ENCODE measurements around the gene JAM3.
"Not testable (repeated sequence)": the region's sequence is repeated elsewhere in the genome, so short reads cannot be mapped to it uniquely, and the experiment has no call there.

JAM3 gene

DNA sequence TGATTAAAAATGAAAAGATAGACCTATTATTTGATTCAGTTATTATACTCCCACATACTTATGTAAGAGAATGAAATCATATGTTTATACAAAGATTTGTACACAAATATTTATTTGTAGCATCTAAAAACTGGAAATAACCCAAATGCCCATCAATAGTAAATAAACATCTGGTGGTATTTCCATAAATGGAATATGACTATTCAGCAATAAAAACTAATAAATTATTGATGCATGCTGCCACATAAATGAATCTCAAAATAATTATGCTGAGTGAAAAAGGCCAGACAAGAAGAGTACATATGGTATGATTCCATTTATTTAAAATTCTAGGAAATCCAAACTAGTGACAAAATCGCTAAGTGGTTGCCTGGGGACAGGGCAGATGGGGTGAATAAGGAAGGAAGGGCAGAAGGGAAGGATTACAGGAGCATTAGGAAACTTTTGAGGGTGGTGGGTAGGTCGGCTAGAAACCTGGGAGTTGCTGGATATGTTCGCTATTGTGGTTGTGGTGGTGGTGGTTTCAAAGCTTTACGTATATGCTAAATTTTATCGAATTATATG lies 41.5 kb downstream of the JAM3 start:
- H2BK120ac ChIP-seq (ENCODE audit: low read depth, low read length): no peak overlapping the region
- no peak overlapping the region for H3K27ac ChIP-seq (replicated peaks; ENCODE audit: low read length)
- no peak overlapping the region for H2BK5ac ChIP-seq (ENCODE audit: low read length)

DNA sequence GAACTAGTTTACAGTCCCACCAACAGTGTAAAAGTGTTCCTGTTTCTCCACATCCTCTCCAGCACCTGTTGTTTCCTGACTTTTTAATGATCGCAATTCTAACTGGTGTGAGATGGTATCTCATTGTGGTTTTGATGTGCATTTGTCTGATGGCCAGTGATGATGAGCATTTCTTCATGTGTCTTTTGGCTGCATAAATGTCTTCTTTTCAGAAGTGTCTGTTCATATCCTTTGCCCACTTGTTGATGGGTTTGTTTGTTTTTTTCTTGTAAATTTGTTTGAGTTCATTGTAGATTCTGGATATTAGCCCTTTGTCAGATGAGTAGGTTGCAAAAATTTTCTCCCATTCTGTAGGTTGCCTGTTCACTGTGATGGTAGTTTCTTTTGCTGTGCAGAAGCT lies 44.9 kb downstream of the JAM3 start:
- WGBS, 2 donors (ENCODE audit: extremely low coverage in 2 of 2, insufficient read length in 2 of 2, insufficient replicate concordance in 1 of 2): no CpG with 5 or more reads among the region's 1 CpG
- H2BK15ac ChIP-seq (ENCODE audit: low read length): not testable (repeated sequence)

More for the DNA sequence above, 41.5 kb downstream of the JAM3 start:
- no CpG with 5 or more reads among the region's 5 CpGs for WGBS, 2 donors (ENCODE audit: extremely low coverage in 2 of 2, insufficient read length in 2 of 2, insufficient replicate concordance in 1 of 2)
- no peak for DNase-seq (ENCODE audit: low spot score)
- peaks cover 4 to 15% of the 10 kb centered on the region in 2 donors for H3K36me3 ChIP-seq (replicated peaks in 1 of 2; ENCODE audit: control insufficient read depth in 2 of 2, insufficient read depth in 2 of 2, low read length in 2 of 2)
- peaks cover 0 to 22% of the 10 kb centered on the region in 2 donors for H3K9me3 ChIP-seq (replicated peaks in 1 of 2; ENCODE audit: control insufficient read depth in 2 of 2, insufficient read depth in 1 of 2, low read depth in 1 of 2, low read length in 2 of 2)
- H3K4me3 ChIP-seq (ENCODE audit: low read length in 2 of 2): no peak overlapping the region
- H2BK12ac ChIP-seq (ENCODE audit: low read length): no peak overlapping the region
- H3K23ac ChIP-seq (ENCODE audit: low read depth, low read length, poor library complexity): no peak overlapping the region
- no peak overlapping the region for H2AK5ac ChIP-seq (ENCODE audit: low read depth, low read length)
- no peak overlapping the region for H2BK15ac ChIP-seq (ENCODE audit: low read length)
- H3K27me3 ChIP-seq (ENCODE audit: control insufficient read depth in 3 of 3, insufficient read depth in 3 of 3, low read depth in 1 of 3, low read length in 3 of 3): no peaks in the 10 kb centered on the region
- H4K8ac ChIP-seq (ENCODE audit: low read depth, low read length): no peak overlapping the region
- H3K79me1 ChIP-seq (ENCODE audit: low read depth, low read length): no peaks in the 10 kb centered on the region
- H3K18ac ChIP-seq (ENCODE audit: low read length): no peak overlapping the region
- H3K9ac ChIP-seq (ENCODE audit: low read depth, low read length, poor library complexity): no peak overlapping the region
- no peaks in the 10 kb centered on the region for H3K4me1 ChIP-seq (ENCODE audit: control insufficient read depth in 2 of 2, insufficient read depth in 1 of 2, low read depth in 1 of 2, low read length in 2 of 2)
- H3K14ac ChIP-seq (ENCODE audit: low read length): no peak overlapping the region
- no peak overlapping the region for H4K91ac ChIP-seq (ENCODE audit: low read depth, low read length, poor library complexity)
- H3K4me2 ChIP-seq (ENCODE audit: insufficient read depth, low read length, poor library complexity, severe bottlenecking): no peak overlapping the region
- H3K4ac ChIP-seq (ENCODE audit: low read length): no peak overlapping the region
- no peak overlapping the region for H2AFZ ChIP-seq (ENCODE audit: low read length)

DNA sequence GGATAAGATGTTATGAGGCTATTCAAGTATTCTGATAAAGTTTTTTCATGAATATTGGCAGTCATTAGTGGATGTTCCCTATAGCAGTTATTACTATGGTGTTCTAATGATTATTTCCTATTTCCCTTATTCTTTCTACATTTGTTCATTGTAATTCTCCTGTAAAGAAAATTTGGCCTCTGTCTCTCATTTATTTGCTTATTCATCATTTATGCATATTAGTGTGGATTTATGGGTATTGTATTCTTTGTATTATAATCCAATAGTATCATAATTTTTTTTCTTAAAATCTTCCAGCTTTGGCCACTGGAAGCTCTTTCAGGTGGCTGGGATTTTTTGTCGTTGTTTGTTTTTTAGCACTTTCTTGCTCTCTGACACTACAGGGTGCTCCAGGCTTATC lies 47.3 kb downstream of the JAM3 start:
- Histone ChIP-seq H3K4me3 (ENCODE audit: low read length in 2 of 2) (no peak overlapping the region), H2BK15ac (ENCODE audit: low read length) (no peak overlapping the region), H3K36me3 (replicated peaks in 1 of 2; ENCODE audit: control insufficient read depth in 2 of 2, insufficient read depth in 2 of 2, low read length in 2 of 2) (peaks cover 4 to 15% of the 10 kb centered on the region in 2 donors), H2BK5ac (ENCODE audit: low read length) (no peak overlapping the region), H3K14ac (ENCODE audit: low read length) (no peak overlapping the region), H4K8ac (ENCODE audit: low read depth, low read length) (no peak overlapping the region), H2AK5ac (ENCODE audit: low read depth, low read length) (no peak overlapping the region), H2BK120ac (ENCODE audit: low read depth, low read length) (no peak overlapping the region), H3K79me1 (ENCODE audit: low read depth, low read length) (peaks cover 3% of the 10 kb centered on the region), H4K91ac (ENCODE audit: low read depth, low read length, poor library complexity) (no peak overlapping the region), H3K4me2 (ENCODE audit: insufficient read depth, low read length, poor library complexity, severe bottlenecking) (no peak overlapping the region), H3K4me1 (ENCODE audit: control insufficient read depth in 2 of 2, insufficient read depth in 1 of 2, low read depth in 1 of 2, low read length in 2 of 2) (peaks cover 10 to 19% of the 10 kb centered on the region in 2 donors), H3K18ac (ENCODE audit: low read length) (no peak overlapping the region), H3K4ac (ENCODE audit: low read length) (no peak overlapping the region), H2BK12ac (ENCODE audit: low read length) (no peak overlapping the region), H2AFZ (ENCODE audit: low read length) (no peak overlapping the region), H3K23ac (ENCODE audit: low read depth, low read length, poor library complexity) (no peak overlapping the region), H3K9ac (ENCODE audit: low read depth, low read length, poor library complexity) (no peak overlapping the region), H3K27me3 (ENCODE audit: control insufficient read depth in 3 of 3, insufficient read depth in 3 of 3, low read depth in 1 of 3, low read length in 3 of 3) (no peaks in the 10 kb centered on the region), H3K9me3 (replicated peaks in 1 of 2; ENCODE audit: control insufficient read depth in 2 of 2, insufficient read depth in 1 of 2, low read depth in 1 of 2, low read length in 2 of 2) (peaks cover 0 to 10% of the 10 kb centered on the region in 2 donors), H3K27ac (replicated peaks; ENCODE audit: low read length) (no peak overlapping the region)
- DNase-seq (ENCODE audit: low spot score): no peak
- WGBS, 2 donors (ENCODE audit: extremely low coverage in 2 of 2, insufficient read length in 2 of 2, insufficient replicate concordance in 1 of 2): no CpG with 5 or more reads among the region's 1 CpG

More for the DNA sequence above, 44.9 kb downstream of the JAM3 start:
- not testable (repeated sequence) for H3K23ac ChIP-seq (ENCODE audit: low read depth, low read length, poor library complexity); H3K4ac ChIP-seq (ENCODE audit: low read length); H2BK12ac ChIP-seq (ENCODE audit: low read length); H3K9ac ChIP-seq (ENCODE audit: low read depth, low read length, poor library complexity); H3K4me2 ChIP-seq (ENCODE audit: insufficient read depth, low read length, poor library complexity, severe bottlenecking); DNase-seq (ENCODE audit: low spot score); H3K27ac ChIP-seq (replicated peaks; ENCODE audit: low read length); H3K14ac ChIP-seq (ENCODE audit: low read length); H3K27me3 ChIP-seq (ENCODE audit: control insufficient read depth in 3 of 3, insufficient read depth in 3 of 3, low read depth in 1 of 3, low read length in 3 of 3); H4K8ac ChIP-seq (ENCODE audit: low read depth, low read length); H2AK5ac ChIP-seq (ENCODE audit: low read depth, low read length); H3K4me3 ChIP-seq (ENCODE audit: low read length in 2 of 2); H2BK5ac ChIP-seq (ENCODE audit: low read length); H2AFZ ChIP-seq (ENCODE audit: low read length); H2BK120ac ChIP-seq (ENCODE audit: low read depth, low read length); H3K4me1 ChIP-seq (ENCODE audit: control insufficient read depth in 2 of 2, insufficient read depth in 1 of 2, low read depth in 1 of 2, low read length in 2 of 2); H3K18ac ChIP-seq (ENCODE audit: low read length); H4K91ac ChIP-seq (ENCODE audit: low read depth, low read length, poor library complexity); H3K79me1 ChIP-seq (ENCODE audit: low read depth, low read length)
- Histone ChIP-seq H3K9me3 (replicated peaks in 1 of 2; ENCODE audit: control insufficient read depth in 2 of 2, insufficient read depth in 1 of 2, low read depth in 1 of 2, low read length in 2 of 2) (peaks cover 0 to 22% of the 10 kb centered on the region in 2 donors), H3K36me3 (replicated peaks in 1 of 2; ENCODE audit: control insufficient read depth in 2 of 2, insufficient read depth in 2 of 2, low read length in 2 of 2) (peaks cover 4 to 15% of the 10 kb centered on the region in 2 donors)

DNA sequence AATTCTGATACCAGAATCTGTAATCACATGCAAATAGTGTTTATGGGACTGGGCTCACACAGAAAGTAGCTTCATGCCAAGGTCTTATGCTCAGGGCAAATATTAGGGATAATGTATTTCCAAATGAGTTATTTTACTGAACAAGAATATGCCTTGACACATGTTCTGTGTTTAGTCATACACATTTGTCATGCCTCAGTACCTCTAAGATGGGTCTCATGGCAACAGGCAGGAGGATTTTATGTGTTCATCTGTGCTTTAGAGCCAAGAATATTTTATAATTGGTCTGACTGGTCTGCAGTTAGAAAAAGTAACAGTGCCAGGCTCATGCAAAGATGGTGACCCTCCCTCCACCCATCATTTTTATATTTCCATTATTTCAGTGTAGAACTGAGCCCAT lies 49.1 kb downstream of the JAM3 start:
- Histone ChIP-seq H3K4me3 (ENCODE audit: low read length in 2 of 2) (no peak overlapping the region), H2AK5ac (ENCODE audit: low read depth, low read length) (no peak overlapping the region), H4K91ac (ENCODE audit: low read depth, low read length, poor library complexity) (no peak overlapping the region)

More for the DNA sequence above, 49.1 kb downstream of the JAM3 start:
- Histone ChIP-seq H3K4ac (ENCODE audit: low read length) (no peak overlapping the region), H4K8ac (ENCODE audit: low read depth, low read length) (no peak overlapping the region), H3K14ac (ENCODE audit: low read length) (no peak overlapping the region), H3K27me3 (ENCODE audit: control insufficient read depth in 3 of 3, insufficient read depth in 3 of 3, low read depth in 1 of 3, low read length in 3 of 3) (no peaks in the 10 kb centered on the region), H3K9ac (ENCODE audit: low read depth, low read length, poor library complexity) (no peak overlapping the region), H3K27ac (replicated peaks; ENCODE audit: low read length) (no peak overlapping the region), H2BK15ac (ENCODE audit: low read length) (no peak overlapping the region), H3K4me1 (ENCODE audit: control insufficient read depth in 2 of 2, insufficient read depth in 1 of 2, low read depth in 1 of 2, low read length in 2 of 2) (peaks cover 10 to 20% of the 10 kb centered on the region in 2 donors), H3K9me3 (replicated peaks in 1 of 2; ENCODE audit: control insufficient read depth in 2 of 2, insufficient read depth in 1 of 2, low read depth in 1 of 2, low read length in 2 of 2) (no peaks in the 10 kb centered on the region), H3K36me3 (replicated peaks in 1 of 2; ENCODE audit: control insufficient read depth in 2 of 2, insufficient read depth in 2 of 2, low read length in 2 of 2) (peaks cover 0 to 4% of the 10 kb centered on the region in 2 donors), H3K79me1 (ENCODE audit: low read depth, low read length) (peaks cover 3% of the 10 kb centered on the region), H2AFZ (ENCODE audit: low read length) (no peak overlapping the region), H2BK12ac (ENCODE audit: low read length) (no peak overlapping the region), H3K18ac (ENCODE audit: low read length) (no peak overlapping the region), H3K4me2 (ENCODE audit: insufficient read depth, low read length, poor library complexity, severe bottlenecking) (no peak overlapping the region), H2BK5ac (ENCODE audit: low read length) (no peak overlapping the region), H3K23ac (ENCODE audit: low read depth, low read length, poor library complexity) (no peak overlapping the region), H2BK120ac (ENCODE audit: low read depth, low read length) (no peak overlapping the region)
- DNase-seq (ENCODE audit: low spot score): no peak
